SHP77 (cell line): ENCODE data around the gene ALMS1.
A peak's percentile ranks its signal among the peaks of the same experiment; 100 is the strongest.
"Not testable (repeated sequence)": the region's sequence is repeated elsewhere in the genome, so short reads cannot be mapped to it uniquely, and the experiment has no call there.

ENCODE experiments used
- DNase-seq, 2 experiments: peaks; one replicate each; lab custom pipeline; 2025; lab: John Stamatoyannopoulos, UW

Gene ALMS1, protein sequence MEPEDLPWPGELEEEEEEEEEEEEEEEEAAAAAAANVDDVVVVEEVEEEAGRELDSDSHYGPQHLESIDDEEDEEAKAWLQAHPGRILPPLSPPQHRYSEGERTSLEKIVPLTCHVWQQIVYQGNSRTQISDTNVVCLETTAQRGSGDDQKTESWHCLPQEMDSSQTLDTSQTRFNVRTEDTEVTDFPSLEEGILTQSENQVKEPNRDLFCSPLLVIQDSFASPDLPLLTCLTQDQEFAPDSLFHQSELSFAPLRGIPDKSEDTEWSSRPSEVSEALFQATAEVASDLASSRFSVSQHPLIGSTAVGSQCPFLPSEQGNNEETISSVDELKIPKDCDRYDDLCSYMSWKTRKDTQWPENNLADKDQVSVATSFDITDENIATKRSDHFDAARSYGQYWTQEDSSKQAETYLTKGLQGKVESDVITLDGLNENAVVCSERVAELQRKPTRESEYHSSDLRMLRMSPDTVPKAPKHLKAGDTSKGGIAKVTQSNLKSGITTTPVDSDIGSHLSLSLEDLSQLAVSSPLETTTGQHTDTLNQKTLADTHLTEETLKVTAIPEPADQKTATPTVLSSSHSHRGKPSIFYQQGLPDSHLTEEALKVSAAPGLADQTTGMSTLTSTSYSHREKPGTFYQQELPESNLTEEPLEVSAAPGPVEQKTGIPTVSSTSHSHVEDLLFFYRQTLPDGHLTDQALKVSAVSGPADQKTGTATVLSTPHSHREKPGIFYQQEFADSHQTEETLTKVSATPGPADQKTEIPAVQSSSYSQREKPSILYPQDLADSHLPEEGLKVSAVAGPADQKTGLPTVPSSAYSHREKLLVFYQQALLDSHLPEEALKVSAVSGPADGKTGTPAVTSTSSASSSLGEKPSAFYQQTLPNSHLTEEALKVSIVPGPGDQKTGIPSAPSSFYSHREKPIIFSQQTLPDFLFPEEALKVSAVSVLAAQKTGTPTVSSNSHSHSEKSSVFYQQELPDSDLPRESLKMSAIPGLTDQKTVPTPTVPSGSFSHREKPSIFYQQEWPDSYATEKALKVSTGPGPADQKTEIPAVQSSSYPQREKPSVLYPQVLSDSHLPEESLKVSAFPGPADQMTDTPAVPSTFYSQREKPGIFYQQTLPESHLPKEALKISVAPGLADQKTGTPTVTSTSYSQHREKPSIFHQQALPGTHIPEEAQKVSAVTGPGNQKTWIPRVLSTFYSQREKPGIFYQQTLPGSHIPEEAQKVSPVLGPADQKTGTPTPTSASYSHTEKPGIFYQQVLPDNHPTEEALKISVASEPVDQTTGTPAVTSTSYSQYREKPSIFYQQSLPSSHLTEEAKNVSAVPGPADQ (N-terminal part only)

GRCh38 chr2:73385504-73386341 lies at the start of gene ALMS1:
ALMS1 (plus strand) TSS chr2:73385836; CDS start chr2:73385869, 33 bp downstream.
- DNase-seq = peak; percentile 83 to 95

- no peak for DNase-seq
These were observed 47.8 kb upstream of the ALMS1 start for GRCh38 chr2:73337828-73338227.

- DNase-seq = no peak
These were observed 46.4 kb upstream of the ALMS1 start for GRCh38 chr2:73339201-73339600.

- no peak for DNase-seq
These were observed 44.6 kb upstream of the ALMS1 start for GRCh38 chr2:73341039-73341438.

DNA sequence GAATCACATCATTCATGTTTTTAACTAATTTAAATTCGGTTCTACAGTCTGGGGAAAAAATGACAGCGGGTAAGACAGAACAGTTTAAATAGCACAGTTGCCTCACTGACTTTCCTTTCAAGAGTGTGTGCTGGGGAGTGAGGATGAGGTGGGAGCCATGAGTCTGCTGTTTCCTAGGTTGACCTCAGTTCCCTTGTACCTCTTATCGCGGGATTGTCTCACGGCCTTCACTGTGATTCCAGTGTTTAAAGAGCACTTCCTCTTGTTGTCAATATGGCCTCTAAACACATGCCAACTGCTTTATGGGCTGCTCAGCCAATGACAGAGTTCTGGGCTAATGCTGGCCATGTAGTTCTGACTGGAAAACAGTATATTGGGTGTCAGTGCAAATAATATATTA lies 41.6 kb upstream of the ALMS1 start:
- DNase-seq = peak in 1 of 2 experiments; percentile 7

DNA sequence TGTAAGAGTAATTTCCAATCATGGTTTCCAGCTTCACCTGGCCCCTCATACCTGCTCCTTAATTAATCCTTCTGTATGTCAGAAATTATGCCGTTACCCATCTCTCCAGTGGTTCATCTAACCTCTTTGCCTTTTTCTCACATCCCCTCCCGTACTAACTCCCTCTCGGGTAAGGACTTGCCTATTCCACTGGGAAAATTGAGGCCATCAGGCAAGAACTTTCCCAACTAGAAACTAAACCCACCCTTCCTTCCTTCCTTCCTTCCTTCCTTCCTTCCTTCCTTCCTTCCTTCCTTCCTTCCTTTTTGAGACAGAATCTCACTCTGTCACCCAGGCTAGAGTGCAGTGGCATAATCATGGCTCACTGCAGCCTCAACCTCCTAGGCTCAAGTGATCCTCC lies 40.9 kb upstream of the ALMS1 start:
- not testable (repeated sequence) for DNase-seq

- no peak for DNase-seq
These were observed 35.5 kb upstream of the ALMS1 start for GRCh38 chr2:73350035-73350691.

GRCh38 chr2:73356097-73356496 lies 29.5 kb upstream of the ALMS1 start:
- DNase-seq = no peak

DNA sequence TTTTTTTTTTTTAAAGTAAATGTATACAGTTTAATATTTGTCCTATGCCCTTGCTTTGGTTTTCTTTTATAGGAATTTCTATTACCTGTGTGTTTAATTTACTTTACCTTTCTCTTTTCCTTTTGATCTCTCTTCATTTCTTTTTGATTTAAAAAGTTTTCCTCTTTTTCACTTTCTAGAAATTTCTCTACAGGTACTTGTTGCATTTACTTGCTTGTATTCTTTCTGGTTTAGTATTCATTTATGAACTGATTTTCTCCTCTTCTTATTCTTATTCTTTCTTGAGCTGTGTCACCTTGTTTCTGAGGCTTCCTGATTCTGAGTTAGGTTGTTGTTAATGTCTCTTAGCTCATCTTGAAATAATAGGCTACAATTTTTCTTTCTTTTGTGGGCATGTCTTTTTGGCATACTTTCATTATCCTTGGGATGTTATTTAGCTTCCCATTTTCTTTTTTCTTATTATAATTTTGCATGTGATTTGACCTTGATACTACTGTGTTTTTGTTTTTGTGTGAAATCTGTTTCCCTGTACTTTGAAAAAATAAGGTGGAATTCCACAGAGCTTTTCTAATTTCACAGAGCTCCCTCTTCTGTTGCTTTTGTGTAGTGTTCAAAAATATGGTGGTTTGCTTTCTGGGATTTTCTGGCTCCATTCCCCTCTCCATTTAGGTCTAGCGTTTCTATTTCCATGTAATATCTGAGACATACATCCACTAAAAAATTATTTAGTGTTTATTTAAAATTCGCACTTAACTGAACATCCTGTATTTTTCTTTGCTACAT lies 25.5 kb upstream of the ALMS1 start:
- peak; percentile 2 to 21 for DNase-seq

DNA sequence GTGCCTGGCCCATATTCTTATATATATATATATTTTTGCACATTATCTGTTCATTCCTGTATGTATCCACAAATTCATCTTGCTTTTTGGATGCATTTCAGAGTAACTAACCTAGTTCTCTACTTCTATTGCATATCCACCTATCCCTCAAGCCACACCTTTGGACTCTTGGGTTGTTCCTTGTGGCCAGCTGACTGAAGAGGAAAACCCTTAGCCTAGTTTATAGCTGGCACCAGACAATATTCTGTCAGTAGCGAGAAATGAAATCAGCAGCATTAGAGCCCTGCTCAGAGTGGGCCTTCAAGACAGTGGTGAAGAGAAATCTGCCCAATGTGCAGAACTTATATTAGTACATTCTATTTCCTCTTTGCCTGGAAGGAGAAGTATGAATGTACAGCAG lies 19.6 kb upstream of the ALMS1 start:
- no peak for DNase-seq

DNA sequence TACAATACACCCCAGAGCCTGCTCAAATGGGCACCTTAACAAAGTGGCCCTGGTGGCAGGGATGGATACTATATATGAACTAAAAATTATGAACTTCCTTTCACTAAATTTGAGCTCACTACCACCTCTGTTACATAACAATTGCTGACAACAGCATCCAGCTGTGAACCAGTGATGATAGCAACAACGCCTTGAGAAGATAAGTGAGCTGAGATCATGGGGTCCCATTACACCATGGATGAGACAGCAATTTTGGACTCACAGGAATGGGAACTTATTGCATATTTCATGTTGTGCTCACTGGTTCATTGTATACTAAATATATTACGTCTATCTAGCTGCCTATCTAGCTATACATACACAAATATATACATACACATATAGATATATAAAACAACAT lies 16.9 kb upstream of the ALMS1 start:
- no peak for DNase-seq

DNA sequence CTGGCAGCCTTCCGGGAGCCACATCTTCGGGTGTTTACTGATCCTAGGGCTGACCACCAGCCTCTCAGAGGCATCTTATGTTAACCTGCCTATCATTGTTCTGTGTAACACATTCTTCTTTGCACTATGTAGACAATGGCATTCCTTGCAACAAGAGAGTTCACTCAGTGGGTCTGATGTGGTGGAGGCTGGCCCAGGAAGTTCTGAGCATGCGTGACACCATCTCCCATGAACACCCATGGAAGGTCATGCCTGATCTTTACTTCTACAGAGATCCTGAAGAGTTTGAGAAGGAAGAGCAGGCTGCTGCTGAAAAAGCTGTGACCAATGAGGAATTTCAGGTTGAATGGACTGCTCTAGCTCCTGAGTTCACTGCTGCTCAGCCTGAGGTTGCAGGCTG lies 15.3 kb upstream of the ALMS1 start:
- no peak for DNase-seq

DNA sequence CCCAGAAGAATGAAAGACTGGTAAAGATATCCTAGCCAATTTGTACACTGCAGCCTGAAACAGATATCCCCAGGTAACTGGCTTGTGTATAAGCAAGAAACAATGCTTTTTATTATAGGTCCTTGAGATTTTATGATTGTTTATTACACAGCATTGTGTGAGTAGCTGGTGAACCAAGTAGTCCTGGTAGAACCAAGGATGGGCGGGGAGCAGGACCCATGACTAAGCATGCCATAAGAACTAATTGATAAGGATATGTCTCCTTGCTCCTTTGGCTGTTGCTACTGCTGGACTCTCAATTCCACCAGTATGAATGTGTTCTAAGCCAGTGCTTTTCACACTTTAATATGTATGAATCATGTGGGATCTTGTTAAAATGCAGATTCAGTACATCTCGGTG lies 12.3 kb upstream of the ALMS1 start:
- no peak for DNase-seq

DNA sequence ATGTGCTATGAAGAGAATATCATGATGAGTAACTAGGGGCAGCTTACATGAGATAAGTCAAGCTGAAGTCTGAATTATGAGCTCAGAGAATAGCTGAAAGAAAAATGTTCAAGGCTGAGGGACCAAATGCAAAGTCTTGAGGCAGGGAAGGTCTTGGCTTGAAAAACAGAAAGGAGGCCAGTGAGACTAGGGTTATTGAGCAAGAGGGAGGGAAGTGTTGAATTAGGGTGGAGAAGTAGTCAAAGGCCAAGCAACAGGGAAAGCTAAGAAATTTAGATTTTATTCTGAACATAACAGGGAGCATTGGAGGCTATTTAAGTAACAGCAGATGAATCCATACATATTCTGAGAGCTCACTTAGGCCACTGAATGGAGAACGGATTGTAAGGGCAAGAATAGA lies 11.4 kb upstream of the ALMS1 start:
- no peak for DNase-seq

GRCh38 chr2:73376681-73377080 lies 9.0 kb upstream of the ALMS1 start:
- no peak for DNase-seq

GRCh38 chr2:73383036-73383435 lies 2.6 kb upstream of the ALMS1 start:
- no peak for DNase-seq

- DNase-seq = no peak
These were observed 523 bp upstream of the ALMS1 start for GRCh38 chr2:73385123-73385503.

DNA sequence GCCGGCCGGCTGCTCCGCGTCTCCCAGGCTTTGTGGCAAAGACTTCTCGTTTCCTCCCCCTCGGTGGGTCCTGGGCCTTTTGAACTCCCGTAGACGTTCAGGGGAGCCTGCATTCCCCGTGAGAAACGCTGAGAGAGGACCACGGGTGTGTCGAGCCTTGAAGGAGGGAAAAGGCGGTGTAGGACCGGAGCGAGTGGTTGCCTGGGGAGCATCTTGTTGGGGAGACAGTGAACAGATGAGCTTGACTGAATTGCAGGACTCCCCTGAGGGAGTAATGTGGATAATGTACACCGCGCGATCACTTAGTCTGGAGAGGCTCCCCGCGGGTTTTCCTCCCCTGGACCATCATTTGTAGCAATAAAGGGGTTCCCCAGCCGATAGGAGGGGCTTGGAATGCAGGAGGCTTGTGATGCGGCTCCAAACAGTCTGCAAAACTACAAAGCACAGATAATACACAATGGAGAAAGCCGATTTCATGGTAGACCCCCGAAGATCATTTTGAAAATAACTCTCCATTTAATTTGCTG lies 769 bp downstream of the ALMS1 start:
- no peak for DNase-seq

GRCh38 chr2:73386894-73387636 lies 1.4 kb downstream of the ALMS1 start:
- no peak for DNase-seq
